Keratinocyte (primary cell): ENCODE measurements around the gene DUT. TPM values are rescaled to one million over a fixed set of nuclear protein-coding genes. Genes with fewer than 3 reads are reported as not detected.

Source experiments
- DNase-seq: peaks from one replicate; pipeline ENCODE4 v3.0.0-alpha.2; 2011; ENCODE audit warnings: low read depth, missing footprints, low spot score
- FAIRE-seq: peaks from 2 replicates; lab custom pipeline; 2011; peaks lifted over from hg19 to GRCh38; lab: Jason Lieb, UNC
- H2AFZ ChIP-seq: 2 replicates; pipeline ENCODE4 v1.6.0; 2012; ENCODE audit warnings: low read length, control low read depth, inconsistent platforms; ENCODE audit not compliant: control insufficient read depth
- H3K27ac ChIP-seq: 2 replicates; pipeline ENCODE4 v1.5.1; 2011; ENCODE audit warnings: low read length; ENCODE audit not compliant: control insufficient read depth, insufficient read depth
- H3K27me3 ChIP-seq: 3 replicates; pipeline ENCODE4 v1.6.0; 2011; ENCODE audit warnings: low read length; ENCODE audit not compliant: control insufficient read depth, insufficient read depth; ENCODE audit errors: extremely low read depth
- H3K36me3 ChIP-seq, 2 experiments: 2 replicates in 1 of 2; 3 replicates in 1 of 2; pipeline ENCODE4 v1.5.1; 2011; ENCODE audit warnings: low read length in 2 of 2, mild to moderate bottlenecking in 1 of 2; ENCODE audit not compliant: control insufficient read depth in 2 of 2, insufficient read depth in 2 of 2; ENCODE audit errors: extremely low read depth in 1 of 2
- H3K4me1 ChIP-seq: 3 replicates; pipeline ENCODE4 v1.5.1; 2011; ENCODE audit warnings: low read length; ENCODE audit not compliant: control insufficient read depth, insufficient read depth; ENCODE audit errors: extremely low read depth
- H3K4me2 ChIP-seq: 3 replicates; pipeline ENCODE4 v1.6.0; 2011; ENCODE audit warnings: low read depth, low read length; ENCODE audit not compliant: control insufficient read depth, insufficient read depth; ENCODE audit errors: extremely low read depth
- H3K4me3 ChIP-seq, 3 experiments: fragments of 200-600 bp in 1 of 3; sonication (generic) in 1 of 3; 2 replicates in 2 of 3; 3 replicates in 1 of 3; pipeline ENCODE4 v1.5.1; 2011 to 2016; ENCODE audit warnings: low read length in 3 of 3, mild to moderate bottlenecking in 3 of 3, control low read depth in 2 of 3, inconsistent platforms in 1 of 3, low read depth in 1 of 3, mixed read lengths in 1 of 3, mixed run types in 1 of 3, moderate library complexity in 1 of 3; ENCODE audit not compliant: control insufficient read depth in 2 of 3, insufficient read depth in 2 of 3; ENCODE audit errors: extremely low read depth in 1 of 3
- H3K79me2 ChIP-seq: 2 replicates; pipeline ENCODE4 v1.6.0; 2012; ENCODE audit warnings: low read length; ENCODE audit not compliant: control insufficient read depth, insufficient read depth
- H3K9ac ChIP-seq: 3 replicates; pipeline ENCODE4 v1.6.0; 2011; ENCODE audit warnings: low read length; ENCODE audit not compliant: control insufficient read depth, insufficient read depth; ENCODE audit errors: extremely low read depth
- H3K9me1 ChIP-seq: 3 replicates; pipeline ENCODE4 v1.6.0; 2011; ENCODE audit warnings: low read length; ENCODE audit not compliant: control insufficient read depth, insufficient read depth; ENCODE audit errors: extremely low read depth
- H3K9me3 ChIP-seq: 2 replicates; pipeline ENCODE4 v1.5.1; 2012; ENCODE audit warnings: low read depth, low read length; ENCODE audit not compliant: control insufficient read depth
- H4K20me1 ChIP-seq: 3 replicates; pipeline ENCODE4 v1.6.0; 2011; ENCODE audit warnings: low read length; ENCODE audit not compliant: control insufficient read depth, insufficient read depth; ENCODE audit errors: extremely low read depth
- EZH2 ChIP-seq: IDR thresholded peaks from one replicate; pipeline ENCODE4 v1.6.1; 2012; ENCODE audit warnings: inconsistent platforms, mild to moderate bottlenecking, low read length, moderate library complexity
- dilution Hi-C: fragments of 300-500 bp; cut with MboI; formaldehyde crosslinking; loops from one replicate; pipeline ENCODE4 v1.7.0; 2020; ENCODE audit warnings: low sequenced_read_pairs; ENCODE audit not compliant: extremely low pct_ligation_motif_present
- polyA minus RNA-seq, 3 experiments: library from RNA; depleted of rRNA, polyadenylated mRNA; stranded (reverse); fragments of >200 nt; gene quantifications; 1 replicate in 1 of 3; 2 replicates in 1 of 3; 3 replicates in 1 of 3; pipeline ENCODE4 v1.2.3, GENCODE V29; 2011
- polyA plus RNA-seq, 5 experiments: library from polyadenylated mRNA; depleted of rRNA in 3 of 5; stranded (reverse) in 3 of 5; stranded (forward) in 1 of 5; unstranded in 1 of 5; fragments of >200 nt; gene quantifications; 1 replicate in 1 of 5; 2 replicates in 3 of 5; 3 replicates in 1 of 5; pipeline versions ENCODE4 v1.2.1 to v1.2.3, GENCODE V29; 2011 to 2012; ENCODE audit warnings: missing spikeins in 2 of 5, low read depth in 1 of 5, low replicate concordance in 1 of 5
- TF ChIP-seq, protein P1 (sequence below), 3 experiments: IDR thresholded peaks in 1 of 3; conservative IDR thresholded peaks in 1 of 3; optimal IDR thresholded peaks in 1 of 3; 2 replicates in 2 of 3; 3 replicates in 1 of 3; pipeline versions ENCODE3 to v1.5.1; 2011; ENCODE audit warnings: low read length in 3 of 3, mild to moderate bottlenecking in 3 of 3, moderate library complexity in 2 of 3, control low read depth in 1 of 3, inconsistent platforms in 1 of 3; ENCODE audit not compliant: insufficient read depth in 2 of 3; ENCODE audit errors: extremely low read depth in 1 of 3

Gene DUT
- 46.2 to 79.8 TPM (median 52.5 TPM) in 3 replicates for polyA plus RNA-seq
- polyA plus RNA-seq (2011; ENCODE audit: low read depth) = 70.3 TPM
- polyA plus RNA-seq (2011; cell fraction: cytosol; rRNA removed) = 38.2 and 45.0 TPM in 2 replicates
- 35.1 and 71.5 TPM in 2 replicates for polyA plus RNA-seq (2011; cell fraction: nucleus; rRNA removed)
- 57.4 and 70.3 TPM in 2 replicates for polyA plus RNA-seq (2012; ENCODE audit: low replicate concordance)
- polyA minus RNA-seq = 4.3 to 8.8 TPM (median 5.5 TPM) in 3 replicates
- polyA minus RNA-seq (2011; cell fraction: cytosol; rRNA and poly(A)+ RNA removed) = 50.3 TPM
- polyA minus RNA-seq (2011; cell fraction: nucleus; rRNA and poly(A)+ RNA removed) = 8.8 and 11.3 TPM in 2 replicates

DNA sequence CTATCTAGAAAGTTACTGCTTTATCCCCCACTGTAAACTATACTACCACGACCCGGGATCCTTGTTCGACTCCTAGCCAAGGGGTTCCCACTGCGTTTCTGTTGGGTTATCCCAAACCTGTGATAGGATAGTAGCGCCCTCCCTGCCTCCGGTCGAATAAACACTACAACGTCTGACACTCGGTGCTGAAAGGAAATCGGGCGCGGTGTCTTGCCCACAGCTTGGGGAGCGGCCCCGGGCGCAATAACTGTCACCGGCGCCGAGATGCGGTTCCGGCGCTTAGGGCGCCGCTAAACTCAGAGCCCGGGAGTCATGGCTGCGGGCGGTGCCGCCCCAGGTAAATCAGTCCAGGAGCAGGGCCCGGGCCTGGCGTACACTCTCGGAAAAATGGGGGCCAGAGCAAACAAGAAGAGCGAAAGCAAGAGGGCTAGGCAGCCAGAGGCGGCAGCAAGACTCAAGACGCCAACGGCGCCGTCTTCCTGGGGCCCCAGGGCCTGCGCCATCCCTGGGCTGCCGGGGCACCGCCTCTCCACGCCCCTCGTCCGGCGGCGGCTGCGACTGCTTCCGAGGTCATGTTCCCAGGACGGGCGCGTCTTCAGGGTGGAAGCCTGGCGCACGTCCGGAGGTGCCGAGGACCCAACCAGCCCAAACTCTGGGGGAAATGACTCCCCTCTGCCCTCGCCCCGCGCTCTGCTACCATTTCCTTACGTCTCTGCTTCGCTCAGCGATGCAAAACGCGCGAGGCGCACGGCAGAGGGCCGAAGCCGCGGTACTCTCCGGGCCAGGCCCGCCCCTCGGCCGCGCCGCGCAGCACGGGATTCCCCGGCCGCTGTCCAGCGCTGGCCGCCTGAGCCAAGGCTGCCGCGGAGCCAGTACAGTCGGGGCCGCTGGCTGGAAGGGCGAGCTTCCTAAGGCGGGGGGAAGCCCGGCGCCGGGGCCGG lies at the start of gene DUT:
Gene DUT, plus strand, starts transcription at position 575 of the 941 bp plus-strand sequence. Its CDS starts 87 bp downstream, at position 662.
- peaks cover 0 to 3% of the 10 kb centered on the region in 2 experiments for H3K36me3 ChIP-seq
- peaks cover 18% of the 10 kb centered on the region for H3K4me1 ChIP-seq
- peaks cover 16% of the 10 kb centered on the region for H3K79me2 ChIP-seq
- no peaks in the 10 kb centered on the region for H4K20me1 ChIP-seq
- peak within 1 kb of the TSS; percentile 86 to 95 (median 89) for H3K4me3 ChIP-seq
- H3K9me1 ChIP-seq = no peaks in the 10 kb centered on the region
- H3K27me3 ChIP-seq = no peaks in the 10 kb centered on the region
- H2AFZ ChIP-seq = peak within 1 kb of the TSS; percentile 97
- FAIRE-seq (no peak), DNase-seq (no peak)
- H3K9me3 ChIP-seq = no peaks in the 10 kb centered on the region
- TF ChIP-seq, protein P1, sequence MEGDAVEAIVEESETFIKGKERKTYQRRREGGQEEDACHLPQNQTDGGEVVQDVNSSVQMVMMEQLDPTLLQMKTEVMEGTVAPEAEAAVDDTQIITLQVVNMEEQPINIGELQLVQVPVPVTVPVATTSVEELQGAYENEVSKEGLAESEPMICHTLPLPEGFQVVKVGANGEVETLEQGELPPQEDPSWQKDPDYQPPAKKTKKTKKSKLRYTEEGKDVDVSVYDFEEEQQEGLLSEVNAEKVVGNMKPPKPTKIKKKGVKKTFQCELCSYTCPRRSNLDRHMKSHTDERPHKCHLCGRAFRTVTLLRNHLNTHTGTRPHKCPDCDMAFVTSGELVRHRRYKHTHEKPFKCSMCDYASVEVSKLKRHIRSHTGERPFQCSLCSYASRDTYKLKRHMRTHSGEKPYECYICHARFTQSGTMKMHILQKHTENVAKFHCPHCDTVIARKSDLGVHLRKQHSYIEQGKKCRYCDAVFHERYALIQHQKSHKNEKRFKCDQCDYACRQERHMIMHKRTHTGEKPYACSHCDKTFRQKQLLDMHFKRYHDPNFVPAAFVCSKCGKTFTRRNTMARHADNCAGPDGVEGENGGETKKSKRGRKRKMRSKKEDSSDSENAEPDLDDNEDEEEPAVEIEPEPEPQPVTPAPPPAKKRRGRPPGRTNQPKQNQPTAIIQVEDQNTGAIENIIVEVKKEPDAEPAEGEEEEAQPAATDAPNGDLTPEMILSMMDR (optimal IDR thresholded peaks at IDR 0.05 in 1 of 3, IDR thresholded peaks at IDR 0.05 in 1 of 3, conservative IDR thresholded peaks at IDR 0.05 in 1 of 3; ENCODE audit: extremely low read depth in 1 of 3, insufficient read depth in 2 of 3, low read length in 3 of 3) = peak in 1 of 3 experiments; percentile 25
- no peak for TF ChIP-seq EZH2
- dilution Hi-C loops = no loop called here
- peak within 1 kb of the TSS; percentile 98 for H3K4me2 ChIP-seq
- peak within 1 kb of the TSS; percentile 94 for H3K9ac ChIP-seq
- peak within 1 kb of the TSS; percentile 90 for H3K27ac ChIP-seq

DNA sequence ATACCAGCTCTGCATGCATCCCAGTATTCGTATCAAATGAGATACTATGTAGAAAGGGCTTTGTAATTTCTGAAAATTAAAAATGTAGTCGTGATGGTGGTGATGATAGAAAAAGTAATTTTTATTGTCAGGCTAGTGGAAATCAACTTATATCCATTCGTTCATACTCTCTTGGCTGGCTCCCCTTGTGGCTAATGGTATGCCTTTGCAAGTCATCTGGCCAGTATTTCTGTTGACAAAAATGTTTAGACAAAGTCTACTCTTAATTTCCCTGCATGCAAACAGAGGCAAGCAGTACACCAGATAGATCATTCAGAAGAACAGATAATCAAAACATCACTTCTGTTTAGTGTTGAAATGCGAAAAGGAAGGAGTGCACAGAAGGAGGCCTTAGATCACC lies 49.6 kb upstream of the DUT start:
- Histone ChIP-seq H3K9me3 (no peaks in the 10 kb centered on the region), H3K9ac (no peak overlapping the region), H3K4me2 (no peak overlapping the region), H3K79me2 (no peaks in the 10 kb centered on the region), H3K9me1 (no peaks in the 10 kb centered on the region), H3K36me3 (no peaks in the 10 kb centered on the region), H3K27ac (no peak overlapping the region), H3K4me1 (no peaks in the 10 kb centered on the region), H4K20me1 (no peaks in the 10 kb centered on the region), H2AFZ (no peak overlapping the region), H3K27me3 (no peaks in the 10 kb centered on the region), H3K4me3 (no peak overlapping the region)
- TF ChIP-seq, protein P1 (optimal IDR thresholded peaks at IDR 0.05 in 1 of 3, IDR thresholded peaks at IDR 0.05 in 1 of 3, conservative IDR thresholded peaks at IDR 0.05 in 1 of 3; ENCODE audit: extremely low read depth in 1 of 3, insufficient read depth in 2 of 3, low read length in 3 of 3) = no peak
- TF ChIP-seq EZH2 = no peak
- dilution Hi-C loops = no loop called here
- no peak for DNase-seq
- no peak for FAIRE-seq
